Lower leg skin (tissue), 3 donors: ENCODE data around the gene PAK4.

Source experiments
- POLR2A ChIP-seq, 2 donors: fragments of 450-650 bp; IDR thresholded peaks; one replicate each; pipeline ENCODE4 v1.6.1; 2016 to 2017; ENCODE audit warnings: antibody characterized with exemption in 2 of 2, mild to moderate bottlenecking in 1 of 2, moderate library complexity in 1 of 2
- TF ChIP-seq, protein P1 (sequence below), 3 donors: fragments of 450-650 bp; IDR thresholded peaks; one replicate each; pipeline ENCODE4 v1.5.1; 2016; ENCODE audit warnings: antibody characterized with exemption in 3 of 3, mild to moderate bottlenecking in 3 of 3, moderate library complexity in 2 of 3

DNA sequence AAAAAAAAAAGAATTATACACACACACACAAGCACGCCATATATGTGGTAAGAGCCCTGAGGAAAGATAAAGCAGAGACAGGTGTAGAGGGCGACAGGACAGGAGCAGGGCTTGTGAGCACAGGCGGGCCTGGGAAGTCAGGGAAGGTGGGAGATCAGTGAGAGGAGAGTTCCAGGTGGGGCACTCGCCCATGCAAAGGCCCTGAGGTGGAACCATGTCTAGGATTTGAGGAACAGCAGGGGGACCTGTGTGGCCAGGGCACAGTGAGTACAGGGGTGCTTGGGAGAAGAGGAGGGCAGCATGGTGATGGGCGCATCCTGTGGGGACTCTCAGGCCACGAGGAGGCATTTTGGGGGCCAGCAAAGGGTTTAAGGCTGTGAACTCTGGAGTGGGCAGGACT is 38.7 kb downstream of the PAK4 start:
- TF ChIP-seq, protein P1, sequence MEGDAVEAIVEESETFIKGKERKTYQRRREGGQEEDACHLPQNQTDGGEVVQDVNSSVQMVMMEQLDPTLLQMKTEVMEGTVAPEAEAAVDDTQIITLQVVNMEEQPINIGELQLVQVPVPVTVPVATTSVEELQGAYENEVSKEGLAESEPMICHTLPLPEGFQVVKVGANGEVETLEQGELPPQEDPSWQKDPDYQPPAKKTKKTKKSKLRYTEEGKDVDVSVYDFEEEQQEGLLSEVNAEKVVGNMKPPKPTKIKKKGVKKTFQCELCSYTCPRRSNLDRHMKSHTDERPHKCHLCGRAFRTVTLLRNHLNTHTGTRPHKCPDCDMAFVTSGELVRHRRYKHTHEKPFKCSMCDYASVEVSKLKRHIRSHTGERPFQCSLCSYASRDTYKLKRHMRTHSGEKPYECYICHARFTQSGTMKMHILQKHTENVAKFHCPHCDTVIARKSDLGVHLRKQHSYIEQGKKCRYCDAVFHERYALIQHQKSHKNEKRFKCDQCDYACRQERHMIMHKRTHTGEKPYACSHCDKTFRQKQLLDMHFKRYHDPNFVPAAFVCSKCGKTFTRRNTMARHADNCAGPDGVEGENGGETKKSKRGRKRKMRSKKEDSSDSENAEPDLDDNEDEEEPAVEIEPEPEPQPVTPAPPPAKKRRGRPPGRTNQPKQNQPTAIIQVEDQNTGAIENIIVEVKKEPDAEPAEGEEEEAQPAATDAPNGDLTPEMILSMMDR (IDR thresholded peaks at IDR 0.05) = no peak
- no peak for TF ChIP-seq POLR2A (IDR thresholded peaks at IDR 0.05)
